Liver (tissue), 9 donors: ENCODE data around the gene KDM4C. TPM values are rescaled to one million over a fixed set of nuclear protein-coding genes. Genes with fewer than 3 reads are reported as not detected.

Source experiments
- DNase-seq: peaks from one replicate; pipeline ENCODE4 v3.0.0-alpha.2; 2017; ENCODE audit warnings: low spot score
- H3K27ac ChIP-seq, 2 donors: one replicate each; pipeline ENCODE4 v1.7.0; 2013; ENCODE audit warnings: inconsistent platforms in 2 of 2, low read length in 2 of 2, control low read depth in 1 of 2, low read depth in 1 of 2, mild to moderate bottlenecking in 1 of 2
- H3K27me3 ChIP-seq, 4 donors: one replicate each; pipeline versions ENCODE4 v1.6.1 to v1.7.0; 2013; ENCODE audit warnings: low read length in 3 of 4, inconsistent platforms in 1 of 4, mild to moderate bottlenecking in 1 of 4, moderate library complexity in 1 of 4; ENCODE audit not compliant: control insufficient read depth in 4 of 4, insufficient read depth in 4 of 4
- H3K36me3 ChIP-seq, 4 donors: one replicate each; pipeline versions ENCODE4 v1.6.1 to v1.7.0; 2013; ENCODE audit warnings: low read length in 3 of 4, mild to moderate bottlenecking in 3 of 4, low read depth in 1 of 4, moderate library complexity in 1 of 4; ENCODE audit not compliant: control insufficient read depth in 4 of 4, insufficient read depth in 3 of 4
- H3K4me1 ChIP-seq, 4 donors: one replicate each; pipeline versions ENCODE4 v1.6.1 to v1.7.0; 2013; ENCODE audit warnings: low read length in 3 of 4, mild to moderate bottlenecking in 3 of 4, moderate library complexity in 1 of 4; ENCODE audit not compliant: control insufficient read depth in 4 of 4, insufficient read depth in 4 of 4
- H3K4me3 ChIP-seq, 3 donors: one replicate each; pipeline versions ENCODE4 v1.6.1 to v1.7.0; 2013; ENCODE audit warnings: low read length in 3 of 3, control low read depth in 1 of 3, low read depth in 1 of 3, mild to moderate bottlenecking in 1 of 3
- H3K9ac ChIP-seq, 2 donors: one replicate each; pipeline ENCODE4 v1.7.0; 2013; ENCODE audit warnings: low read length in 2 of 2, mild to moderate bottlenecking in 2 of 2, moderate library complexity in 2 of 2, control low read depth in 1 of 2, low read depth in 1 of 2
- H3K9me3 ChIP-seq, 4 donors: one replicate each; pipeline versions ENCODE4 v1.6.1 to v1.7.0; 2013; ENCODE audit warnings: low read length in 3 of 4; ENCODE audit not compliant: control insufficient read depth in 4 of 4
- EGR1 ChIP-seq, 2 donors: IDR thresholded peaks; 2 replicates each; pipeline ENCODE4 v1.6.1; 2016 to 2018; ENCODE audit warnings: antibody characterized with exemption in 2 of 2, low read depth in 2 of 2
- FOXA1 ChIP-seq: IDR thresholded peaks from 2 replicates; pipeline ENCODE4 v1.6.1; 2016; ENCODE audit warnings: antibody characterized with exemption
- FOXA2 ChIP-seq: IDR thresholded peaks from 2 replicates; pipeline ENCODE4 v1.6.1; 2016; ENCODE audit warnings: antibody characterized with exemption
- GABPA ChIP-seq, 2 donors: IDR thresholded peaks in 1 of 2; conservative IDR thresholded peaks in 1 of 2; 2 replicates each; pipeline ENCODE4 v1.6.1; 2016; ENCODE audit warnings: antibody characterized with exemption in 2 of 2, mild to moderate bottlenecking in 1 of 2, moderate library complexity in 1 of 2
- HNF4G ChIP-seq: IDR thresholded peaks from 2 replicates; pipeline ENCODE4 v1.6.1; 2016; ENCODE audit warnings: antibody characterized with exemption
- JUND ChIP-seq, 2 donors: IDR thresholded peaks; 2 replicates each; pipeline ENCODE4 v1.6.1; 2016; ENCODE audit warnings: antibody characterized with exemption in 2 of 2
- NR2F2 ChIP-seq: IDR thresholded peaks from 2 replicates; pipeline ENCODE4 v1.6.1; 2016; ENCODE audit warnings: antibody characterized with exemption
- RAD21 ChIP-seq, 2 donors: IDR thresholded peaks; 2 replicates each; pipeline ENCODE4 v1.6.1; 2016; ENCODE audit warnings: antibody characterized with exemption in 2 of 2, mild to moderate bottlenecking in 2 of 2
- SP1 ChIP-seq: IDR thresholded peaks from 2 replicates; pipeline ENCODE4 v1.6.1; 2018; ENCODE audit warnings: antibody characterized with exemption, mild to moderate bottlenecking
- TAF1 ChIP-seq: conservative IDR thresholded peaks from 2 replicates; pipeline ENCODE4 v1.6.1; 2016; ENCODE audit warnings: antibody characterized with exemption, mild to moderate bottlenecking
- YY1 ChIP-seq: IDR thresholded peaks from 2 replicates; pipeline ENCODE4 v1.6.1; 2016; ENCODE audit warnings: antibody characterized with exemption, mild to moderate bottlenecking
- WGBS: extraction: QIAGEN DNeasy Blood & Tissue Kit; methylation state at CpG from one replicate; pipeline ENCODE4 v1.1.7; 2013; 5-methylcytosine and 5-hydroxymethylcytosine counted together
- polyA plus RNA-seq, 2 donors: library from polyadenylated mRNA; stranded (reverse) in 1 of 2; unstranded in 1 of 2; fragments of 200-250 nt in 1 of 2; fragments of >200 nt in 1 of 2; fragmentation: Nextera tagmentation in 1 of 2; extraction: Ambion mirVana in 1 of 2; gene quantifications; one replicate each; pipeline versions ENCODE4 v1.2.1 to v1.2.3, GENCODE V29; 2013 to 2015
- total RNA-seq, 2 donors: library from RNA; depleted of rRNA; stranded (reverse); fragments of >200 nt; gene quantifications; one replicate each; pipeline ENCODE4 v1.2.3, GENCODE V29; 2014
- TF ChIP-seq, protein P1 (sequence below): IDR thresholded peaks from 2 replicates; pipeline ENCODE4 v1.6.1; 2016; ENCODE audit warnings: antibody characterized with exemption
- TF ChIP-seq, protein P2 (sequence below): fragments of 150-350 bp; IDR thresholded peaks from 2 replicates; pipeline ENCODE4 v1.5.1; 2017; ENCODE audit warnings: improper control_type of control experiment, low read depth, low read length; ENCODE audit not compliant: missing input control
- TF ChIP-seq, protein P3 (sequence below): IDR thresholded peaks from 2 replicates; pipeline ENCODE4 v1.6.1; 2016; ENCODE audit warnings: antibody characterized with exemption
- TF ChIP-seq, protein P4 (sequence below): IDR thresholded peaks from 2 replicates; pipeline ENCODE4 v1.6.1; 2016; ENCODE audit warnings: antibody characterized with exemption, mild to moderate bottlenecking
- TF ChIP-seq, protein P5 (sequence below): IDR thresholded peaks from 2 replicates; pipeline ENCODE4 v1.6.1; 2016; ENCODE audit warnings: antibody characterized with exemption
- donor health status: healthy.
- donor health status: healthy.
- donor health status: healthy.
- donor health status: healthy.
- donor health status: healthy.

The KDM4C gene
- total and polyA plus RNA-seq, 4 donors = 4.3 to 40.2 (median 24.0) TPM

DNA sequence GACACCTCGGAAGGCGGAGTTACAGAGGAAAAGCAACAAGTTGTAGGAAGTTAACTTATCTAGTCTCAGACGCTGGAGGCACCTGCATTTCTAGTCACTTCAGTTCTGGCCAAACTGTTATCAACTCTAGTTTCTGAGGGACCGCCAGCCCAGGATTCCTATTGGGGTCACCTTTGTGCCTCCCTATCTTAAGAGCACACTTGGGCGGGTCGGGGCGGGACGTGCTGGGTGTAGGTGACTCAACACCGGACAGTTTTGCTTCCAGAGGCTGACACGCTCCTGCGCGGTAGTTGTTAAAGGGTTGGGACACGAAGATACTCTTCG is 679 bp upstream of the KDM4C start:
- 1% methylated on average over 14 of the region's 14 CpGs for WGBS
- Histone ChIP-seq H3K4me1 (peaks cover 2 to 7% (median 5%) of the 10 kb centered on the region in 4 donors), H3K27ac (peak overlapping the region; percentile 86 to 99), H3K9me3 (no peaks in the 10 kb centered on the region), H3K4me3 (peak overlapping the region; percentile 80 to 99 (median 91)), H3K36me3 (no peaks in the 10 kb centered on the region), H3K27me3 (no peaks in the 10 kb centered on the region), H3K9ac (peak overlapping the region; percentile 76 to 94)
- TF ChIP-seq RAD21 (IDR thresholded peaks at IDR 0.05) (peak in 1 of 2 donors; percentile 6), EGR1 (IDR thresholded peaks at IDR 0.05; ENCODE audit: low read depth in 2 of 2) (no peak), TAF1 (peak; percentile 82), JUND (IDR thresholded peaks at IDR 0.05) (peak in 1 of 2 donors; percentile 76)
- TF ChIP-seq, protein P1, sequence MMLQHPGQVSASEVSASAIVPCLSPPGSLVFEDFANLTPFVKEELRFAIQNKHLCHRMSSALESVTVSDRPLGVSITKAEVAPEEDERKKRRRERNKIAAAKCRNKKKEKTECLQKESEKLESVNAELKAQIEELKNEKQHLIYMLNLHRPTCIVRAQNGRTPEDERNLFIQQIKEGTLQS = peak; percentile 74
- peak; percentile 87 for DNase-seq

DNA sequence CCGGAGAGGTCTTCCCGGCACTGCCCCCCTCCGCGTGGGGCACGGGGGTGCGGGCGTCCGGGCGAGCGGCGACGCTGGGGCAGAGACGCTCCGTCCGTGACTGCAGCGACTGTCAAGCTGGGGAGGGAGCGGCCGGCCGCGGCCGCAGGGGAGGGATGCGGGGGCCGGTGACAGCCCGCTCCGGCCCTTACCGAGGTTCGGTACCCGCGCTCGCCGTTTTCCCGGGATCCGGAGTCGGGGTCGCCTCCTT is 400 bp downstream of the KDM4C start:
- H3K9ac ChIP-seq = peak overlapping the region; percentile 80 to 94
- no peaks in the 10 kb centered on the region for H3K27me3 ChIP-seq
- H3K9me3 ChIP-seq = no peaks in the 10 kb centered on the region
- peak overlapping the region; percentile 86 to 99 for H3K27ac ChIP-seq
- no peak for DNase-seq
- WGBS = 0% methylated on average over 35 of the region's 35 CpGs
- H3K4me1 ChIP-seq = peaks cover 2 to 7% (median 5%) of the 10 kb centered on the region in 4 donors
- peak overlapping the region; percentile 80 to 99 (median 91) for H3K4me3 ChIP-seq
- H3K36me3 ChIP-seq = no peaks in the 10 kb centered on the region
- TF ChIP-seq, protein P2, sequence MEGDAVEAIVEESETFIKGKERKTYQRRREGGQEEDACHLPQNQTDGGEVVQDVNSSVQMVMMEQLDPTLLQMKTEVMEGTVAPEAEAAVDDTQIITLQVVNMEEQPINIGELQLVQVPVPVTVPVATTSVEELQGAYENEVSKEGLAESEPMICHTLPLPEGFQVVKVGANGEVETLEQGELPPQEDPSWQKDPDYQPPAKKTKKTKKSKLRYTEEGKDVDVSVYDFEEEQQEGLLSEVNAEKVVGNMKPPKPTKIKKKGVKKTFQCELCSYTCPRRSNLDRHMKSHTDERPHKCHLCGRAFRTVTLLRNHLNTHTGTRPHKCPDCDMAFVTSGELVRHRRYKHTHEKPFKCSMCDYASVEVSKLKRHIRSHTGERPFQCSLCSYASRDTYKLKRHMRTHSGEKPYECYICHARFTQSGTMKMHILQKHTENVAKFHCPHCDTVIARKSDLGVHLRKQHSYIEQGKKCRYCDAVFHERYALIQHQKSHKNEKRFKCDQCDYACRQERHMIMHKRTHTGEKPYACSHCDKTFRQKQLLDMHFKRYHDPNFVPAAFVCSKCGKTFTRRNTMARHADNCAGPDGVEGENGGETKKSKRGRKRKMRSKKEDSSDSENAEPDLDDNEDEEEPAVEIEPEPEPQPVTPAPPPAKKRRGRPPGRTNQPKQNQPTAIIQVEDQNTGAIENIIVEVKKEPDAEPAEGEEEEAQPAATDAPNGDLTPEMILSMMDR = no peak
- no peak for TF ChIP-seq GABPA (IDR thresholded peaks at IDR 0.05 in 1 of 2, conservative IDR thresholded peaks at IDR 0.05 in 1 of 2)
- TF ChIP-seq, protein P3, sequence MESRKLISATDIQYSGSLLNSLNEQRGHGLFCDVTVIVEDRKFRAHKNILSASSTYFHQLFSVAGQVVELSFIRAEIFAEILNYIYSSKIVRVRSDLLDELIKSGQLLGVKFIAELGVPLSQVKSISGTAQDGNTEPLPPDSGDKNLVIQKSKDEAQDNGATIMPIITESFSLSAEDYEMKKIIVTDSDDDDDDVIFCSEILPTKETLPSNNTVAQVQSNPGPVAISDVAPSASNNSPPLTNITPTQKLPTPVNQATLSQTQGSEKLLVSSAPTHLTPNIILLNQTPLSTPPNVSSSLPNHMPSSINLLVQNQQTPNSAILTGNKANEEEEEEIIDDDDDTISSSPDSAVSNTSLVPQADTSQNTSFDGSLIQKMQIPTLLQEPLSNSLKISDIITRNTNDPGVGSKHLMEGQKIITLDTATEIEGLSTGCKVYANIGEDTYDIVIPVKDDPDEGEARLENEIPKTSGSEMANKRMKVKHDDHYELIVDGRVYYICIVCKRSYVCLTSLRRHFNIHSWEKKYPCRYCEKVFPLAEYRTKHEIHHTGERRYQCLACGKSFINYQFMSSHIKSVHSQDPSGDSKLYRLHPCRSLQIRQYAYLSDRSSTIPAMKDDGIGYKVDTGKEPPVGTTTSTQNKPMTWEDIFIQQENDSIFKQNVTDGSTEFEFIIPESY = no peak
- no peak for TF ChIP-seq JUND (IDR thresholded peaks at IDR 0.05)
- TF ChIP-seq RAD21 (IDR thresholded peaks at IDR 0.05) = no peak
- TF ChIP-seq, protein P1 = no peak
- TF ChIP-seq HNF4G = no peak
- no peak for TF ChIP-seq EGR1 (IDR thresholded peaks at IDR 0.05; ENCODE audit: low read depth in 2 of 2)

DNA sequence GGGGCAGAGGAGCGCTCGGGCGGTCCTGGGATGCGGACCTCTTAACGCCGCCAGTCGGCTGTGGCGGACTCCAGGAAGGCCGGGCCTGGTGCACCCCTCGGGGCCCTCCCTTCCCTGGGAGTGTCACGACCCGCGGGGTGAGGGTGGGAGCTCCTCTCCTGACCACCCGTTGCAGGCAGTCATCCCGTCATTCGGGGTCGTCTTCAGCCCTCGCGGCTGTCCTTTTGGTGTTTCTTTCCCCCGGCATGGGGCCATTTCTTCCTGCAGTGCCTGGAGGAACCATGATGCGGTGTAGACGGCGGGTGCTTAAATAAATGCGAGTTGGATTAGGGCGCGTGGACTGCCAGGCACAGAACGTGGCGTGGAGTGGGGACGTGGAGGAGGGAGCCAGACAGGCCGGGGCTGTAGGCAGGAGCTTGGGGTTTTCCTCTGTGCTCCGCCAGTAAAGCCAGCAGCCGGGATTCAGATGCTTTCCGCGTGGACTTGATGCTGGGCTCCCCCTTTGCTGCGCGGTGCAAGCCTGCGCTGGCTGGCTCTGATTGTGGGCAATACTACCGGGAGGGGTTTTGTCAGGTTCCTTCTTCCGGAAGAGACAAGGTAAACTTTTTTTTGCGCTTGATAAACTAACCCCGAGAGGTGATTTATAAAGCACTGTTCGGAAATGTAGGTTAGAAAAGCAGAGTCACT is 868 bp downstream of the KDM4C start:
- under 1% methylated on average over 42 of the region's 42 CpGs for WGBS
- H3K9me3 ChIP-seq = no peaks in the 10 kb centered on the region
- H3K4me3 ChIP-seq = peak overlapping the region; percentile 80 to 99 (median 91)
- peak; percentile 64 for DNase-seq
- peaks cover 2 to 7% (median 5%) of the 10 kb centered on the region in 4 donors for H3K4me1 ChIP-seq
- H3K9ac ChIP-seq = peak overlapping the region; percentile 80 to 94
- H3K27me3 ChIP-seq = no peaks in the 10 kb centered on the region
- H3K27ac ChIP-seq = peak overlapping the region; percentile 86 to 99
- no peaks in the 10 kb centered on the region for H3K36me3 ChIP-seq
- TF ChIP-seq FOXA2 = no peak
- TF ChIP-seq, protein P1 = no peak
- TF ChIP-seq FOXA1 = no peak
- TF ChIP-seq NR2F2 = no peak
- TF ChIP-seq, protein P4, sequence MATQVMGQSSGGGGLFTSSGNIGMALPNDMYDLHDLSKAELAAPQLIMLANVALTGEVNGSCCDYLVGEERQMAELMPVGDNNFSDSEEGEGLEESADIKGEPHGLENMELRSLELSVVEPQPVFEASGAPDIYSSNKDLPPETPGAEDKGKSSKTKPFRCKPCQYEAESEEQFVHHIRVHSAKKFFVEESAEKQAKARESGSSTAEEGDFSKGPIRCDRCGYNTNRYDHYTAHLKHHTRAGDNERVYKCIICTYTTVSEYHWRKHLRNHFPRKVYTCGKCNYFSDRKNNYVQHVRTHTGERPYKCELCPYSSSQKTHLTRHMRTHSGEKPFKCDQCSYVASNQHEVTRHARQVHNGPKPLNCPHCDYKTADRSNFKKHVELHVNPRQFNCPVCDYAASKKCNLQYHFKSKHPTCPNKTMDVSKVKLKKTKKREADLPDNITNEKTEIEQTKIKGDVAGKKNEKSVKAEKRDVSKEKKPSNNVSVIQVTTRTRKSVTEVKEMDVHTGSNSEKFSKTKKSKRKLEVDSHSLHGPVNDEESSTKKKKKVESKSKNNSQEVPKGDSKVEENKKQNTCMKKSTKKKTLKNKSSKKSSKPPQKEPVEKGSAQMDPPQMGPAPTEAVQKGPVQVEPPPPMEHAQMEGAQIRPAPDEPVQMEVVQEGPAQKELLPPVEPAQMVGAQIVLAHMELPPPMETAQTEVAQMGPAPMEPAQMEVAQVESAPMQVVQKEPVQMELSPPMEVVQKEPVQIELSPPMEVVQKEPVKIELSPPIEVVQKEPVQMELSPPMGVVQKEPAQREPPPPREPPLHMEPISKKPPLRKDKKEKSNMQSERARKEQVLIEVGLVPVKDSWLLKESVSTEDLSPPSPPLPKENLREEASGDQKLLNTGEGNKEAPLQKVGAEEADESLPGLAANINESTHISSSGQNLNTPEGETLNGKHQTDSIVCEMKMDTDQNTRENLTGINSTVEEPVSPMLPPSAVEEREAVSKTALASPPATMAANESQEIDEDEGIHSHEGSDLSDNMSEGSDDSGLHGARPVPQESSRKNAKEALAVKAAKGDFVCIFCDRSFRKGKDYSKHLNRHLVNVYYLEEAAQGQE = no peak
- TF ChIP-seq, protein P5, sequence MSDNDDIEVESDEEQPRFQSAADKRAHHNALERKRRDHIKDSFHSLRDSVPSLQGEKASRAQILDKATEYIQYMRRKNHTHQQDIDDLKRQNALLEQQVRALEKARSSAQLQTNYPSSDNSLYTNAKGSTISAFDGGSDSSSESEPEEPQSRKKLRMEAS = peak; percentile 25
- TF ChIP-seq JUND (IDR thresholded peaks at IDR 0.05) = no peak
- TF ChIP-seq SP1 = no peak
- TF ChIP-seq, protein P2 = no peak
- TF ChIP-seq YY1 = peak; percentile 14
